D341Med (cell line): ENCODE measurements around the gene TEX38.
"Not testable (repeated sequence)": the region's sequence is repeated elsewhere in the genome, so short reads cannot be mapped to it uniquely, and the experiment has no call there.

Experiments used
- DNase-seq: peaks from one replicate; pipeline ENCODE4 v3.0.0; 2012; ENCODE audit warnings: low spot score

The TEX38 gene

DNA sequence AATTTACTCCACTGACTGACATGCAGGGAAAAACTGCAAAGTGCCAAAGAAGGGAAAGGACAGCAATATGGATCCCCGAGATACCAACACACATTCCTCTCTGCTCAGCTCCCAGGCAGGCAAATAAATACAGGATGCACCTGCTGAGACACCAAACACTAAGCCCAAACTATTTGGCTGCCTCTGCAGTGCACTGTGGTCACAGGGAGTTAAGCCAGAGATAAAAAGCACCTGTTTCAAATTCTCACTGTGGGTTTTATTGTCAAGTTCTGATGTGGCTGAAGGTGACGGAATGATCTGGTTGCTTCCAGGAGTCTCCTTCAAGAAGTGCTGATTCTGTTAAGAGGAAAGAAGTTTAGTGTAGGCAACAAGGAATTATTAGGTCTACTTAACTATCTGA lies 17.7 kb downstream of the TEX38 start:
- no peak for DNase-seq

DNA sequence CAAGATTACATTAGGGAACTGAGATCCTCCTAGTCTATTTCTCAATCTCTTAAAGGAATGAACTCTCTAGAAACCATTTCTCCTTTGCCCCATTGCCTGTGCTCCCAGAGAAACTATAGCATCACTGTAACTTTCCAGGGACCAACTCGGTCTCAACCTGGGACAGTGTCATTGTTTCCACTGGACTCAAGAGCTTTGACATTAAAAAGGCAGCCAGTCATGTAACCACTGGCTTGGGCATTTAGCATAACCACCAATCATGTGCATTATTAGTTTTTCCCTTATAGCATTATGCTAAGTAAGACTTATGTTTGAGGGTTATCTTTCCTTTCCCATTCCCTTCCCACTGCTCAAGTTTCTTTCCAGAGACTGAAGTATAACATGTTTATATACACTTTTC lies 18.2 kb downstream of the TEX38 start:
- no peak for DNase-seq

GRCh38 chr1:46690931-46691421 lies 19.3 kb downstream of the TEX38 start:
- DNase-seq = no peak

DNA sequence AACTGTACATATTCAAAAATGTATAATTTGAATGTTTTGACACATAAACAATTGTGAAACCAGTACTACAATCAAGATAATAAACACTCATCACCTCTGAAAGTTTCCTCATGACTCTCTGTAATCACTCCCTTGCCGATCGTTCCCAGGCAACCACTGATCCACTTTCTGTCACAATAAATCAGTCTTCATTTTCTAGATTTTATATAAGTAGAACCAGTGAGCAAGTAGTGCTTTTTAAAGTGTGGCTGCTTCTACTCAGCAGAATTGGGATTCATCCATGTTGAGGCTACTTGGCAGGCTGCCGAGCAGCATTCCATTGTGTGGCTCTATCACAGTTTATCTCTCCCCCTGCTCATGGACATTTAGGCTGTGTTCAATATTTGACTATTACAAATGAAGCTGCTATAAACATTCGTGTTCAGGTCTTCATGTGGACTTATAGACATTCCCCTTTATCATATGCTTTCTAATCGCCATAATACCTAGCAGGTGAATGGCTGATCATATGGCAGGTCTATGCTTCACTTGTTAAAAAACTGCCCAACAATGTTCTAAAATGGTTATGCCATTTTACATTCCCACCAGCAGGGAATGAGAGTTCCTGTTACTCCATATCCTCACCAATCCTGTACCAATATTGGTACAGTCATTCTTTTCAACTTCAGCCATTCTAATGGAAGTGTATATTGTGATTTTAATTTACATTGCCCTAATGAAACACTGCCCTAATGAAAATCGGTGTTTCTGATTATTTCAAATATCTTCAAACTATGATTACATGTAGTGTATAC lies 20.5 kb downstream of the TEX38 start:
- DNase-seq = no peak

- DNase-seq = no peak
Measured at GRCh38 chr1:46692811-46693770, 21.4 kb downstream of the TEX38 start.

- DNase-seq = not testable (repeated sequence)
Measured at GRCh38 chr1:46694676-46695075, 23.0 kb downstream of the TEX38 start.

DNA sequence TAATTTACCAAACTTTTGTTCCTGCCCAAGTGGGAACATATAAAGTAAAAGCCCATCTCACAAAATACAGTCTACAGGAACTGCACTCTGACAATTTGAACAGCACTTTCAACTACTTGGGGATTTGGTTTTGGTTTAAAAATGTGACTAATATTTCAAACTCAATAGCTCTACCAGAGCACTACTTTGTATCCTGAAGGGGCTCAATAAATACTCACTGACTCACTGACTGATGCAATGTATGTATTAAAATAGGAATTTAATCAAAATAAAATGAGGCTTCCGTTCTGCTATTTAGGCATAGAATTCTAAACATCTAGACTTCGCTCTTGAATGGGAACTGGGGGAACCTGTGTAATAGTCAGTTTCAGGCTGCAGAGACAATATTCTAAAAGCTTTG lies 25.4 kb downstream of the TEX38 start:
- no peak for DNase-seq

DNA sequence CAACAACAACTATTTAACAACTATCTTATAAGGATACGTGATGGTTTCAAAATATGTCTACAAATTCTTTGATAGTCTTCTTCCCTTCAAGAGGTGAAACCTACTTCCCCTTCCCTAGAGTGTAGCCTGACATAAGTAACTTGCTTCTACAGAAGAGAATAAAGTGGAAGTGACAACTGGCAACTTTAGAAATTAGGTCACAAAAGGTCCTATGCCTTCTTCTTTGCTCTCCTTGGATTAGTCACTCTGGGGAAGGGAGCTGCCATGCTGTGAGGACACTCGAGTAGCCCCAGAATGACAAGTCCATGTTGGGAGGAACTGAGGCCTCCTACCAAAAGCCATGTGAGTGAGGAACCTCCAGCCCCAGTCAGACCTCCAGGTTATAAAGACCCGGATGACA lies 28.0 kb downstream of the TEX38 start:
- no peak for DNase-seq

GRCh38 chr1:46703927-46704641 lies 32.4 kb downstream of the TEX38 start:
- no peak for DNase-seq

DNA sequence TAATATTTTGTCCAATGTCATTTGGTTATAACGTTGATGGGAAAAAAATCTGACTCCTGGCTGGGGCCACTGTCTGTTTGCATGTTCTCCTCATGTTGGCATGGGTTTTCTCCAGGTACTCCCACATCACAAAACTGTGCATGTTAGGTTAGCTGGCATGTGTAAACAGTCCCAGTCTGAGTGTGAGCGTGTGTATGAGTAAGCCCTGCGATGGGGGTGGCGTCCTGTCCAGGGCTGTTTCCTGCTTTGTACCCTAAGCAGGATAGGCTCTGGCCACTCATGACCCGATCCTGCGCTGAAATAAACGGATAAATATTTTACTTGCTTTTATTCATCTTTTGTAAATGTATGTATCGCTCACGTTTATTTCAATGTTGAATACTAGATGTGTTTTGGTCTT lies 33.8 kb downstream of the TEX38 start:
- no peak for DNase-seq

DNA sequence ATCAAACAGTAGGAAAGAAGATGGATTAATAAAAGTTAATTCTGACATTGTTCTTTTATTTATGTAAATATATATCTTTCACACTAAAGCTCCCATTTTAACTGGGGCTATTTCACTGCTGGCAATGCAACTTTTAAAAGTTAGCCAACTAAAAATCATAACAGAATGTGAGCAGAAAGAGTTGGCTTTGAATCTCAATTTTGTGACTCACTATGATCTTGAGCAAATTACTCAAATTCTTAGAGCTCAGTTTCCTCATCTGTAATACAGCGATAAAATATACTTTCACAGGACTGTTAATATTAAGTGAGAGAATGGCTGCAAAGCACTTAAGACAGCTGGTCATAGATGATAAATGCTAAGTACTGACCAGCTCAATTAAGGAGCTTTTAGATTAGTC lies 36.5 kb downstream of the TEX38 start:
- no peak for DNase-seq

- no peak for DNase-seq
Measured at GRCh38 chr1:46714976-46715375, 43.3 kb downstream of the TEX38 start.

GRCh38 chr1:46717654-46718053 lies 46.0 kb downstream of the TEX38 start:
- DNase-seq = no peak

GRCh38 chr1:46718340-46718726 lies 46.7 kb downstream of the TEX38 start:
- DNase-seq = no peak

- peak; percentile 99 for DNase-seq
Measured at GRCh38 chr1:46718727-46719622, 47.3 kb downstream of the TEX38 start, which contains the start of gene EFCAB14. Gene EFCAB14 (minus strand): TSS chr1:46719114. CDS start chr1:46718087, 1,027 bp downstream.

DNA sequence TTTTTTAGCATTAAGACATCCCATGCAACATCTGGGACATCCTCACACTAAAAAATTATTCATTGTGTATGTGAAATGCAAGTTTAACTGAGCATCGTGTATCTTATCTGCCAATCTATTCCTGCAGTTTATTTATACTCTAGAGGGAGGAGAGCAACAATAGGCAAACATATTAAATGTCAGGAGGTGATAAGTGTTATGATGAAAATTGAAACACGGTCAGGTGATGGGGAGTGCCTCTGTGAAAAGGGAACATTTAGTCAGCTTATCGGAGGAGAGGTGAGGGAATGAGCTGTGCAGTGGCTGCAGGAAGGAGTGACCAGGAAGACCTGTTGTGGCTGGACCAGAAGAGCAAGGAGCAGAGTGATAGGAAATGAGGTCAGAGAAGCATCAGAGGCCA lies 48.0 kb downstream of the TEX38 start:
- no peak for DNase-seq

- not testable (repeated sequence) for DNase-seq
Measured at GRCh38 chr1:46720319-46720718, 48.7 kb downstream of the TEX38 start.

DNA sequence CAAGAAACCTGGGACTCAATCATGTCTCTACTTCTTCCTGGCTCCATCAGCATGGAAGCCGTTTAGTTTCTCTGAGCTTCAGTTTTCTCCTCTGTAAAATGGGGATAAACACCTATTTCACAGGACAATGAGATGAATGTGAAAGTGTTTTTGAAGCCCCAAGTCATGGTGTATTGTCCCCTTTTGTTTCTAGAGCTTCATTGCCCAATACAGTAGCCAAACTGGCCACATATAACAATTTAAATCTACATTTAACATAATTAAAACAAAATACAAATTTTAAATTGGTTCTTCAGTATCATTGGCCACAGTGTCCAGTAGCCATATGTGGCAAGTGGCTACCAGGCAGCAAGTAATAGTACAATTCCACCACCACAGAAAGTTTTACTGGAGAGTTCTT lies 49.5 kb downstream of the TEX38 start:
- no peak for DNase-seq

DNA sequence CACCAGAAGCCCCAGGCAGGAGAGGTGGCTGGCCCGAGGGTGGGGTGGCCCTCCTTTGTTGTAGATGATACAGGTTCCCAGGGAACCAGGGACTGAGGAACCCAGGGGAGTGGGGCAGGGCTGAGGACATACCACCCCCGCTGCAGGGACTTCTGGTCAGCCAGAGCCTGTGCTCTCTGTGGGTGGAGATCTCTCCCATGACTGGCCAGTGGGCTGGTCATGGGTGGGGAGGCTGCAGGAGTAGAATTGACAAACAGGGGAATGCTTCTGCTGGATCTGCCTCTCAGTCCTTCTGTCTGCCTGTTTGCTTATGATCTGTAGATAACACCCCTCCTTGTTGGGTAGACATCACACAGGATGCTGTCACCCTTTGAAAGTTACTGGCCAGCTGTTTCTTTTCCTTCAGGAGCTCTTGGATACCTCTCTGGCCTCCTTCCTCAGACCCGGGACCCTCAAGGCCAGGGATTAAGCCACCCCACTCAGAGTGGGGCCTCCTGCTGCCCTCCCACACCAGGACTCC lies 50.1 kb downstream of the TEX38 start:
- DNase-seq = no peak
